Naive B cell (primary cell): ENCODE data around the gene VMO1. TPM values are rescaled to one million over a fixed set of nuclear protein-coding genes. Genes with fewer than 3 reads are reported as not detected.
A peak's percentile ranks its signal among the peaks of the same experiment; 100 is the strongest.

Experiments used
- ATAC-seq, 2 donors: fragments of 150-1000 bp; cut with Tn5 transposase; 2 replicates each; pipeline ENCODE4 v1.10.0; 2021; ENCODE audit warnings: low read depth in 2 of 2, mild to moderate bottlenecking in 2 of 2, moderate library complexity in 2 of 2
- DNase-seq: peaks from one replicate; pipeline ENCODE4 v3.0.0; 2022
- H3K27ac Mint-ChIP-seq, 6 donors: one replicate each; pipeline ENCODE4 v1.8.0; 2020 to 2022; ENCODE audit warnings: mild to moderate bottlenecking in 6 of 6, mixed read lengths in 6 of 6, moderate library complexity in 5 of 6, inconsistent platforms in 2 of 6
- H3K27me3 Mint-ChIP-seq, 3 donors: one replicate each; pipeline ENCODE4 v1.8.0; 2021 to 2022; ENCODE audit warnings: mixed read lengths in 3 of 3, mild to moderate bottlenecking in 1 of 3
- H3K36me3 Mint-ChIP-seq, 2 donors: one replicate each; pipeline ENCODE4 v1.8.0; 2020 to 2022; ENCODE audit warnings: mixed read lengths in 2 of 2, inconsistent platforms in 1 of 2, mild to moderate bottlenecking in 1 of 2
- H3K4me1 Mint-ChIP-seq, 3 donors: one replicate each; pipeline ENCODE4 v1.8.0; 2020 to 2022; ENCODE audit warnings: mixed read lengths in 3 of 3, inconsistent platforms in 1 of 3, mild to moderate bottlenecking in 1 of 3, moderate library complexity in 1 of 3
- H3K4me3 Mint-ChIP-seq, 8 donors: one replicate each; pipeline ENCODE4 v1.8.0; 2020 to 2022; ENCODE audit warnings: mild to moderate bottlenecking in 8 of 8, mixed read lengths in 8 of 8, moderate library complexity in 8 of 8, inconsistent platforms in 2 of 8
- H3K9me3 Mint-ChIP-seq, 7 donors: one replicate each; pipeline ENCODE4 v1.8.0; 2020 to 2022; ENCODE audit warnings: mixed read lengths in 7 of 7, mild to moderate bottlenecking in 5 of 7, inconsistent platforms in 2 of 7, moderate library complexity in 1 of 7
- polyA plus RNA-seq, 6 donors: library from polyadenylated mRNA; unstranded; fragments of 300-500 nt; fragmentation: Illumina TruSeq; gene quantifications; one replicate each; pipeline ENCODE4 v1.2.3, GENCODE V29; 2021; ENCODE audit warnings: low read depth in 6 of 6

Gene VMO1
- polyA plus RNA-seq, 6 donors from 2014 or later = not detected

DNA sequence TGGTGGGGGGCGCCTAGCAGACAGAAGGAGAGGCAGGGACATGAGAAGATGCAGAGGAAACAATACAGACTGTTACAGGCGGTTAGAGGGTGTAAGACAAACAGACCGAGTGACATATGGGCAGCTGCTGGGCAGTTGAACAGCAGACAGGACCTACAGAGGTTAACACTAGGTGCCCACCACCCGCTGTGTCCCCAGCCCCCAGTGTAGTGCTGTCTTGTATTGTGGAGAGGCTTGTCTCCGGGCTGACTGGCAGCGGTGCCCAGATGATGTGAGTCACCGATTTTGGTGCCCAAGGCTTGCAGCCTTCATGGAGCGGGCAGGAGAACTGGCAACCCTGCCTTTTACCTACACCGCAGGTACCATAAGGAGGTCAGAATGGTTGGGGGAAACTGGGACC is 44.0 kb downstream of the VMO1 start:
- H3K9me3 Mint-ChIP-seq = no peaks in the 10 kb centered on the region
- peaks cover 16 to 56% (median 46%) of the 10 kb centered on the region in 3 donors for H3K27me3 Mint-ChIP-seq
- peak overlapping the region in 1 of 8 donors; percentile 70 for H3K4me3 Mint-ChIP-seq
- peaks cover 24 to 33% (median 28%) of the 10 kb centered on the region in 3 donors for H3K4me1 Mint-ChIP-seq
- no peaks in the 10 kb centered on the region for H3K36me3 Mint-ChIP-seq
- H3K27ac Mint-ChIP-seq = peak overlapping the region in 2 of 6 donors; percentile 30 to 56
- DNase-seq (no peak), ATAC-seq (no peak)

DNA sequence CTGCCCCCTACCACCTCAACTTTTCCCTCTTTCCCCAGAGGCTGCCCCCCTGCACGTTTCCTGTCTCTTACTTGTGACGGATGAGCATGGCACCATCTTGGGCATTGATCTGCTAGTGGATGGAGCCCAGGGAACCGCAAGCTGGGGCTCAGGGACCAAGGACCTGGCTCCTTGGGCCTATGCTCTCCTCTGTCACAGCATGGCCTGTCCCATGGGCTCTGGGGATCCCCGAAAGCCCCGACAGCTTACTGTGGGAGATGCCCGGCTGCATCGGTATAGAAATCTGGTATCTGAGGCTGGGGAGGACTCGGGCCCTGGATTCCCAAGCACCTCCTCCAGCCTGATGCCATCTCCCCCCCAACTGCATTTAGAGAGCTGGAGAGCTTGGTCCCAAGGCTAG is 44.6 kb downstream of the VMO1 start:
- Mint-ChIP-seq H3K36me3 (no peaks in the 10 kb centered on the region), H3K4me1 (peaks cover 24 to 33% (median 28%) of the 10 kb centered on the region in 3 donors), H3K27ac (peak overlapping the region in 4 of 6 donors; percentile 26 to 88 (median 53)), H3K27me3 (peaks cover 14 to 53% (median 42%) of the 10 kb centered on the region in 3 donors), H3K4me3 (peak overlapping the region in 6 of 8 donors; percentile 9 to 81 (median 66)), H3K9me3 (no peaks in the 10 kb centered on the region)
- ATAC-seq = no peak
- DNase-seq = no peak

DNA sequence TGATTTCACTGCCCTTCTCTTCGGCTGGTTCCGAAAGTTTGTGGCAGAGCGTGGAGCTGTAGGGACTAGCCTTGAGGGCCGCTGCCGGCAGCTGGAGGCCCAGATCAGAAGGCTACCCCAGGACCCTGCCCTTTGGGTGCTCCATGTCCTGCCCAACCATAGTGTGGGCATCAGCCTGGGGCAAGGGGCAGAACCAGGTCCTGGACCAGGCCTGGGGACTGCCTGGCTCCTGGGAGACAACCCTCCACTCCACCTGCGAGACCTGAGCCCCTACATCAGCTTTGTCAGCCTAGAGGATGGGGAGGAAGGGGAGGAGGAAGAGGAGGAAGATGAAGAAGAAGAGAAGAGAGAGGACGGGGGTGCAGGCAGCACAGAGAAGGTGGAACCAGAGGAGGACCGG is 45.6 kb downstream of the VMO1 start:
- Mint-ChIP-seq H3K36me3 (no peaks in the 10 kb centered on the region), H3K27me3 (peaks cover 6 to 43% (median 37%) of the 10 kb centered on the region in 3 donors), H3K4me1 (peaks cover 27 to 33% (median 33%) of the 10 kb centered on the region in 3 donors), H3K4me3 (peak overlapping the region in 7 of 8 donors; percentile 77 to 92 (median 85)), H3K9me3 (no peaks in the 10 kb centered on the region), H3K27ac (peak overlapping the region in 5 of 6 donors; percentile 57 to 99 (median 90))
- ATAC-seq (no peak), DNase-seq (no peak)

DNA sequence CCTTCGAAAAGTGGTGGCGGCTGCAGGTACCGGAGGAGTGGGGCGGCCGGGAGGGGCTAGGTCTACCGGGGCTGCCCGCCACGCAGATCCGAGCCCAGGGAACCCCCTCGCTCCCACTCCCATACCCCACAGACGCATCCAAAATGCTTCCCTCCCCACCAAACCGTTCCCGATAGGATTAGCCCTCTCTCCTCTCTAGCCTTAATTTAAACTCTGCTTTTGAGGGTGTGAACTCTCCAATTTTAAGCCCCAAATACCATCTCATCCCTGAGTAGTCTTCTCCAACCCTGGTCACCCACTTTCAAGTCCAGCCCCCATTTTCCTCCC is 46.2 kb downstream of the VMO1 start:
- DNase-seq (no peak), ATAC-seq (no peak)
- no peaks in the 10 kb centered on the region for H3K9me3 Mint-ChIP-seq
- peaks cover 28 to 33% (median 33%) of the 10 kb centered on the region in 3 donors for H3K4me1 Mint-ChIP-seq
- no peaks in the 10 kb centered on the region for H3K36me3 Mint-ChIP-seq
- H3K27me3 Mint-ChIP-seq = peaks cover 6 to 37% (median 31%) of the 10 kb centered on the region in 3 donors
- H3K27ac Mint-ChIP-seq = peak overlapping the region; percentile 57 to 99 (median 92)
- H3K4me3 Mint-ChIP-seq = peak overlapping the region; percentile 62 to 92 (median 86)

DNA sequence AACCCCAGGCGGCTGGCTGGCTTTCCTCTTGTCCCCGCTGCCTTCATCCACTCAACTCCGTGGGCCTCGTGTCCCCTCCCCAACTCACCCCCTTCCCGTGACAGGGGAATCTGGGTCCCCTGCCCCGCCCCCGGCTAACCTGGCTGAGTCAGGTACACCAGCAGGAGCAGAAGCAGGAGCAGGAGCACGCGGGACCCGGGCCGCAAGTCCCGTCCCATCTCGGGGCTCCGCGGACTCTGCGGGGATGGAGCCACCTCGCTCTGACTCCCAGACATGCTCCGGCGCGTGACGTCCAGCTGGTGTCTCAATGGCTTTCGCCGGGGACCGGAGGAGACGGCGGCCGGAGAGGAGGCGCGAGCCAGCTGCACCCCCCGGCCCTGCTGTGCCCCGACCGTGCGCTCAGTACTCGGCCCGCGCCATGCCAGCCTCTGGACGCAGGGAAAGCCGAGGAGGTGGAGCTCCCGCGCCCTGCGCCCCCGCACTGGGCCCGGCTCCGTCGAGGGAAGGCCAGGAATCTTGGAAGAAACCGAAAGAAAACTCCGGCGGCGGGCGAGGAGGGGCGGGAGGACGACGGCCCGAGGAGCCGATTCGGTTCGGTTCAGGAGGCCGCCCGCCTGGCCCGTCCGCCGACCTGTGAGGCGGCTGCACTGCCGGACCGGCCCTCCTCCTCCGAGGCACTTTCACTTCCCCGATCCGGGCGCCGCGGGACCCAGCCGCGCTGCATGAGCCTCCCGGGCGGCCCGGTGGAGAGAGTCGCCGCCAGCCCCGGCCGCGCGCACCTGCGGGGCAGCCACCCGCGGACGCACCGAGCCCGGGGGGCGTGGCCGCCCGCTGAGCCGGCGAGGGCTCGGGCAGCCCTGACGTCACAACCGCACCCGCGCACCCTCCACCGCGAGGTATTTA is 46.8 kb downstream of the VMO1 start, which contains the start of the genes CXCL16 and ZMYND15:
TSS of gene CXCL16 (minus strand) at position 807 of the 903 bp plus-strand sequence. CDS start at position 218, 589 bp downstream.
TSS of gene ZMYND15 (plus strand) at position 712 of the 903 bp plus-strand sequence. CDS start 716 bp downstream, outside the sequence.
- peak within 1 kb of the TSS; percentile 80 to 97 (median 92) for H3K4me3 Mint-ChIP-seq
- peak; percentile 88 for DNase-seq
- ATAC-seq = peak; percentile 78 to 79
- H3K36me3 Mint-ChIP-seq = no peaks in the 10 kb centered on the region
- H3K9me3 Mint-ChIP-seq = no peaks in the 10 kb centered on the region
- peaks cover 6 to 31% (median 25%) of the 10 kb centered on the region in 3 donors for H3K27me3 Mint-ChIP-seq
- peaks cover 32 to 39% (median 36%) of the 10 kb centered on the region in 3 donors for H3K4me1 Mint-ChIP-seq
- H3K27ac Mint-ChIP-seq = peak within 1 kb of the TSS; percentile 88 to 99 (median 96)

DNA sequence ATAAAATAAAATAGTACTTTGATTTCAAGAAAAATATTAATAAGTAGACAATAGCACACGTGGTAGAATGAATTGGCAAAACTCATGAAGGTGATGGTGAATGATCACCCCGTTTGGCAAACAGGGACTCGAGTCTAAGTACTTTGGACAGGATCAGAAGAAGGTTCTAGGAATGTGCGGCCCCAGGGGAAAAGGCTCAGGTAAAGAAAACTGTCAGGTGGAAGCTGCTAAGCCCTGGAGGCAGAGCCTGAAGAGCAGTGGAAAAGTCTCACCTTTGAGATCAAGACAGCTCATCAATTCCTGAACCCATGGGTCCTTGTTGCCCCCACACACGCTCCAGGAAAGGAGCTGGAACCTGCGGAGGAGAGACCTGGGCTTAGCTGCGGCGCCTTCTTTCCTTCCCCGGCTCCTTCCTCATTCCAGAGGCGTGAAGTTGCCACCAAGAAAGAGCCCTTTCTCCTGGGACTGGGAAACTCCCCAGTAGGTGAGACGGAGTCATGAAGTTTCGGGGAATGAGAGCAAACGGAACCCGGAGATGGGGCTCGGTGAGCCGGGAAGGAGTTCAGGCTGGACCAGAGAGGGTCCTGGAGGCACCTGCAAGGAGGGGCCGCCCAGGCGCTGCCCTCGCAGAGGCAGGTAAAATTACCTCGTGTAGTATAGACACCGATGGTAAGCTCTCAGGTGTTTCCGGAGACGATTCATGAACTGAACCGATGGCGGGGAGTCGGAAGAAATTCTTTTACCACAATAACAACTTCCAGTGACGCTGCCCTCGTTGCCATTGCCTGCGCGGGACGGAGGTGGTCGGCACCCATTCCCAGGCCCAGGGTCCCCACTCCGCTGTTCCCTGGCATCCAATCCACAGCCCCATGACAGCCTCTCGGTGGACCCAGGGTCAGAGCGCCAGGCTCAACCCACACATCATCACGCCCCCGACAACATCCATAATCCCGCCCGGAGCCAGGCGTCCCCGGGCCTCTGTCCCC is 47.7 kb downstream of the VMO1 start:
- Mint-ChIP-seq H3K27ac (peak overlapping the region; percentile 88 to 99 (median 96)), H3K4me3 (peak overlapping the region; percentile 80 to 97 (median 92)), H3K9me3 (no peaks in the 10 kb centered on the region), H3K36me3 (no peaks in the 10 kb centered on the region), H3K4me1 (peaks cover 41 to 47% (median 41%) of the 10 kb centered on the region in 3 donors), H3K27me3 (peaks cover 6 to 22% (median 19%) of the 10 kb centered on the region in 3 donors)
- peak; percentile 54 to 60 for ATAC-seq
- peak; percentile 60 for DNase-seq

DNA sequence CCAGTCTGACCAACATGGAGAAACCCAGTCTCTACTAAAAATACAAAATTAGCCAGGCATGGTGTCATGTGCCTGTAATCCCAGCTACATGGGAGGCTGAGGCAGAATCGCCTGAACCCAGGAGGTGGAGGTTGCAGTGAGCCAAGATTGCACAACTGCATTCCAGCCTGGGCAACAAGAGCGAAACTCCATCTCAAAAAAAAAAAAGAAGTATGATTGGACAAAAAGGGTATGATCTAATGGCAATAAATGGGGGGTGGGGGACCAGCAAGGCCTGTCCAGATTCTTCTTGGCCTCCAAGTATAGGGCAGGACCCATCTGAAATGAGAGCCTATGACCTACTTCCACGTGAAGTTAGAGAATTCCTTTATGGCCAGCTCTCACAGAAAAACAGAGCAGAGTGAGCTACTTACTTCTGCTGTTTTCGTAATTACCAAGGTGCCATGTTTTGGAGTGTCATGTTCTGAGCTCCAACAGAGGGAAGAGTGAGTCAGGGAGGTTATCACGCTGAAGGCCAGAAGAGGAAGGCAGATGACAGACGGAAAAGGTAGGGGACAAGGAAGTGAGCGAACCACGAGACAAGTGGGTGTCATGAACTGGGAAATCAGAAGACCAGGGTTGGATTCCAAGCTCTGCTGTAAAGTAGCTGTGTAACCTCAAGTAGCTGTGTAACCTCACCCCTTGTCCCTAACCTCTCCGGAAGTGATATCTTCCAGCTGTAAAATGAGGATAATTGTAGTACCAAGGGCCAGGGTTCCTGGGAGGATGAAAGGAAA is 50.1 kb downstream of the VMO1 start:
- H3K4me3 Mint-ChIP-seq = peak overlapping the region in 1 of 8 donors; percentile 72
- H3K36me3 Mint-ChIP-seq = peaks cover 0 to 4% of the 10 kb centered on the region in 2 donors
- no peaks in the 10 kb centered on the region for H3K9me3 Mint-ChIP-seq
- H3K27me3 Mint-ChIP-seq = no peaks in the 10 kb centered on the region
- peak overlapping the region; percentile 32 to 93 (median 80) for H3K27ac Mint-ChIP-seq
- peaks cover 55 to 63% (median 58%) of the 10 kb centered on the region in 3 donors for H3K4me1 Mint-ChIP-seq
- ATAC-seq (no peak), DNase-seq (no peak)

Other genes starting within 250 kb of the VMO1 start
- 10 to 100 TPM in 5 of 6 donors, under 1 TPM in 1; 0.24 to 28.7 (median 13.4) TPM for gene MYBBP1A, start 231.0 kb downstream of the VMO1 start, polyA plus RNA-seq
- gene GGT6, start 225.8 kb downstream of the VMO1 start, polyA plus RNA-seq = not detected
- not detected for gene SMTNL2, start 201.8 kb downstream of the VMO1 start, polyA plus RNA-seq
- under 1 TPM in 1 of 6 donors, not detected in 5; 0.09 TPM for gene ALOX15, start 144.7 kb downstream of the VMO1 start, polyA plus RNA-seq
- 10 to 100 TPM in 1 of 6 donors, 1 to 10 TPM in 5; 5.6 to 13.1 (median 9.1) TPM for gene PELP1, start 82.2 kb downstream of the VMO1 start, polyA plus RNA-seq
- gene ARRB2, start 75.7 kb downstream of the VMO1 start, polyA plus RNA-seq = 10 to 100 TPM; 12.1 to 23.7 (median 14.9) TPM
- gene MED11, start 54.9 kb downstream of the VMO1 start, polyA plus RNA-seq = 10 to 100 TPM; 20.1 to 63.4 (median 48.3) TPM
- gene ZMYND15, start 46.5 kb downstream of the VMO1 start, polyA plus RNA-seq = under 1 TPM in 1 of 6 donors, not detected in 5; 0.40 TPM
- 10 to 100 TPM; 12.2 to 19.8 (median 18.4) TPM for gene CXCL16, start 46.4 kb downstream of the VMO1 start, polyA plus RNA-seq
- gene TM4SF5, start 14.5 kb downstream of the VMO1 start, polyA plus RNA-seq = not detected
- not detected for gene GLTPD2, start 2.6 kb upstream of the VMO1 start, polyA plus RNA-seq
- 100 to 1,000 TPM; 237 to 479 (median 273) TPM for gene PSMB6, start 9.8 kb upstream of the VMO1 start, polyA plus RNA-seq
- 1 to 10 TPM in 5 of 6 donors, under 1 TPM in 1; 0.54 to 4.6 (median 3.7) TPM for gene PLD2, start 20.8 kb upstream of the VMO1 start, polyA plus RNA-seq
- 10 to 100 TPM in 1 of 6 donors, 1 to 10 TPM in 5; 1.1 to 13.6 (median 6.6) TPM for gene MINK1, start 47.0 kb upstream of the VMO1 start, polyA plus RNA-seq
- gene C17orf107, start 113.2 kb upstream of the VMO1 start, polyA plus RNA-seq = 1 to 10 TPM in 5 of 6 donors, not detected in 1; 1.6 to 2.6 (median 2.1) TPM
- gene CHRNE, start 116.7 kb upstream of the VMO1 start, polyA plus RNA-seq = under 1 TPM in 5 of 6 donors, not detected in 1; 0.18 to 0.59 (median 0.37) TPM
- under 1 TPM in 4 of 6 donors, not detected in 2; 0.42 to 1.00 (median 0.56) TPM for gene GP1BA, start 145.9 kb upstream of the VMO1 start, polyA plus RNA-seq
- gene SLC25A11, start 153.7 kb upstream of the VMO1 start, polyA plus RNA-seq = 10 to 100 TPM; 61.0 to 89.1 (median 71.4) TPM
- 10 to 100 TPM; 19.9 to 25.8 (median 22.7) TPM for gene RNF167, start 153.9 kb upstream of the VMO1 start, polyA plus RNA-seq
- 1,000 to 10,000 TPM; 1,151 to 1,601 (median 1,370) TPM for gene PFN1, start 162.2 kb upstream of the VMO1 start, polyA plus RNA-seq
- gene ENO3, start 164.8 kb upstream of the VMO1 start, polyA plus RNA-seq = 1 to 10 TPM in 4 of 6 donors, under 1 TPM in 1, not detected in 1; 0.79 to 3.2 (median 1.2) TPM
- 100 to 1,000 TPM in 3 of 6 donors, 10 to 100 TPM in 3; 92.4 to 171 (median 104) TPM for gene SPAG7, start 181.5 kb upstream of the VMO1 start, polyA plus RNA-seq
- gene CAMTA2, start 201.3 kb upstream of the VMO1 start, polyA plus RNA-seq = 10 to 100 TPM in 1 of 6 donors, 1 to 10 TPM in 5; 3.3 to 16.7 (median 5.2) TPM
- gene INCA1, start 211.2 kb upstream of the VMO1 start, polyA plus RNA-seq = under 1 TPM in 3 of 6 donors, not detected in 3; 0.40 to 0.98 (median 0.41) TPM
- 1 to 10 TPM in 3 of 6 donors, under 1 TPM in 2, not detected in 1; 0.16 to 3.6 (median 2.0) TPM for gene KIF1C, start 211.6 kb upstream of the VMO1 start, polyA plus RNA-seq
- gene SLC52A1, start 249.1 kb upstream of the VMO1 start, polyA plus RNA-seq = not detected